K562 (cell line): ENCODE results near the gene TULP1. TPM values are rescaled to one million over a fixed set of nuclear protein-coding genes. Genes with fewer than 3 reads are reported as not detected.

Experiments
- ERF ChIP-seq: fragments of 450-650 bp; formaldehyde crosslinking; IDR thresholded peaks from 2 replicates; pipeline ENCODE4 v1.4.0; 2020; ENCODE audit warnings: mild to moderate bottlenecking, mixed read lengths
- PRPF4 ChIP-seq: fragments of 200-400 bp; formaldehyde crosslinking; IDR thresholded peaks from one replicate; pipeline ENCODE4 v1.6.1; 2017; ENCODE audit warnings: low read length, low read depth, mild to moderate bottlenecking; ENCODE audit not compliant: insufficient read depth, poor library complexity, severe bottlenecking
- SRSF7 ChIP-seq: fragments of 200-400 bp; formaldehyde crosslinking; optimal IDR thresholded peaks from 2 replicates; pipeline ENCODE3; 2017; ENCODE audit warnings: mild to moderate bottlenecking, low read depth, low read length
- ZNF518B ChIP-seq: fragments of 250-450 bp; sonication (Bioruptor Pico); IDR thresholded peaks from 2 replicates; pipeline ENCODE4 v1.5.0; 2021; ENCODE audit warnings: mild to moderate bottlenecking, moderate library complexity
- ZNF57 ChIP-seq: fragments of 450-650 bp; formaldehyde crosslinking; IDR thresholded peaks from 2 replicates; pipeline ENCODE4 v1.4.0; 2020; ENCODE audit warnings: mild to moderate bottlenecking, moderate library complexity
- polyA plus RNA-seq, 8 experiments: library from polyadenylated mRNA; depleted of rRNA in 4 of 8; stranded (reverse) in 5 of 8; unstranded in 3 of 8; fragments of >200 nt; fragmentation: Nextera tagmentation in 2 of 8; fragmentation: Illumina TruSeq in 1 of 8; extraction: Ambion mirVana in 2 of 8; extraction: Trizol in 1 of 8; gene quantifications; 2 replicates each; pipeline versions ENCODE4 v1.2.1 to v1.2.3, GENCODE V29; 2011 to 2014; ENCODE audit warnings: inconsistent platforms in 1 of 8, missing spikeins in 1 of 8
- total RNA-seq, 7 experiments: library from RNA; depleted of rRNA in 6 of 7; stranded (reverse); fragments of >200 nt in 6 of 7; fragmentation: Illumina TruSeq in 2 of 7; extraction: Trizol in 2 of 7; gene quantifications; 2 replicates each; pipeline versions ENCODE4 v1.2.1 to v1.2.3, GENCODE V29; 2011 to 2021; ENCODE audit warnings: low replicate concordance in 1 of 7

TULP1 gene
- total and polyA plus RNA-seq, 9 of the 15 experiments (the other 6 are each of a cell fraction or from before 2014, with no cell fraction given), result 0.06 to 0.17 (median 0.09) TPM; not detected in 6

GRCh38 chr6:35469751-35470662 is 42.7 kb downstream of the TULP1 start (continued):
- TF ChIP-seq ZNF518B (no peak), SRSF7 (no peak), PRPF4 (no peak), ZNF57 (CRISPR knock-in tag) (no peak), ERF (CRISPR knock-in tag) (0 out of 2 replicates have a peak, but pooled peaks have one; percentile 11)
